Activated CD4-positive, alpha-beta T cell treated with anti-CD3 and anti-CD28 coated beads, Interleukin-2, amount 50 U/mL, for 48 hours (primary cell): ENCODE results near the gene OR5K1.

ENCODE experiments used
- DNase-seq, 2 experiments: peaks; one replicate each; pipeline ENCODE4 v3.0.0-alpha.2; 2020

Gene OR5K1

DNA sequence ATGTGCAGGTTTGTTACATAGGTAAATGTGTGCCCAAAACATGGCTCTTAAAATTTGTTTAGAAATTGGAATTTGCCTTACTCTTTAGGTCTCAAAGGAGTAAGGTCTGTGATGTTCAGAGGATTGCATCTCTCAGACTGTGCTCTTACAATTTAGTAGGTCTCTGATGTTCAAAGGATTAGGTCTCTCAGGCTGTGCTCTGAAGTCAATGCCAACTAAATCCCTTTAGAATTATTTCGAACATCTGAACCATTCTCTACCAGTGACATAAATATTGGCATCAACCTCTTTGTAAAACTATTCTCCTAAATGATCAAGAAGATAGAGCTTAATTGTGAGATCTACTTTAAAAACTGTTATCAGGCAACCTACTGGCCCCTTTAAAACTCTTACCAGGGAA is at the start of gene OR5K1:
Gene OR5K1, plus strand, starts transcription at position 301 of the 400 bp plus-strand sequence. CDS start 6,376 bp downstream, outside the sequence.
- DNase-seq: no peak

DNA sequence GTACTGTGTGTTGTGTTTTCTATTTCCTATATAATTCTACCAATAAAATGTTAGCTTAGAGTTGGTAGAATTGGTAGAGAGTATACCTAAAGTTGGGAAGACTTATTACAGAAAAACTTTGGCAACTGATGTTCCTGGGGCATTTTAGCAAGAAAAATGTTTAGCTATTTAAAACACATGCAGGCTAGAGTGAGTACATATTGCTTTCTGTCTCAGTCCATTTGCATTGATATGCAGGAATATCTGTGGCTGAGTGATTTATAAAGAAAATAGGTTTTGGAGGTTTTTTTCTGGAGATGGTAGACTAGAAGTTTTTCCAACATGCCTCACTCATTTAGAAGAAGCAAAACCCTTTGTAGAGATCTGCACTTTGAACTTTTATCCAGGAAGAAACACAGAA is 30.4 kb upstream of the OR5K1 start:
- DNase-seq: no peak

DNA sequence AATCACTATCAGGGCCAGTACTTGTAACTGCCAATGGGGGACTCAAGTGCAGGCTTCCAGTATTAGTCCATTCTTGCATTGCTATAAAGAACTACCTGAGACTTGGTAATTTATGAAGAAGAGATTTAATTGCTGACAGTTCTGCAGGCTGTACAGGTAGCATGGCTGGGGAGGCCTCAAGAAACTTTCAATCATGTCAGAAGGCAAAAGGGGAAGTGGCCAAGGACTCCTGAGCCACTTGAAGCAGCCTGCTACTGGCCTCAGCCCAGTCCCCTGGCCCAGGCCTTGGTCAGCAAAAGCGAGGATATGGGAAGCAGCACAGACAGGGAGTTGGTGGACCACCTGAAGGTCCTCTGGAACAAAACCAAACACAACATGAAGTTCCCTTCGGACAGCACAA is 29.2 kb upstream of the OR5K1 start:
- DNase-seq: no peak

DNA sequence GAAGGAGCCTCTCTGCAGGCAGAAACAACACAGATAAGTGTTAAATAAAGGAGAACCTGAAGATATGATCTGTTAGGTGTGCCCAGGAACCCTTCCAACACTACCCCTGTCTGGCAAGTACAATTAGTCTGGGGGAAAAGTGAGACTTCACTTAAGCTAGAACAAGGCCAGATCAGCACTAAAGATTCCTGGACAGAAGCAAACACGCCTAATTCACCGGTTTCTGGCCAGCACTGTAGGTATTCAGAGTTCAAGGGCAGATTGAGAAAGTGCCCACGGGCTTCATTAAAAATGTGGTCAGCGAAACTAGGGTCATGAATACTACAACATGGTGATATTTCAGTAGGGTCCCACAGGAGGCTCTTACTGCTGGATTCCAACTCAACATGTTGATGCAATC is 28.6 kb upstream of the OR5K1 start:
- DNase-seq: no peak

DNA sequence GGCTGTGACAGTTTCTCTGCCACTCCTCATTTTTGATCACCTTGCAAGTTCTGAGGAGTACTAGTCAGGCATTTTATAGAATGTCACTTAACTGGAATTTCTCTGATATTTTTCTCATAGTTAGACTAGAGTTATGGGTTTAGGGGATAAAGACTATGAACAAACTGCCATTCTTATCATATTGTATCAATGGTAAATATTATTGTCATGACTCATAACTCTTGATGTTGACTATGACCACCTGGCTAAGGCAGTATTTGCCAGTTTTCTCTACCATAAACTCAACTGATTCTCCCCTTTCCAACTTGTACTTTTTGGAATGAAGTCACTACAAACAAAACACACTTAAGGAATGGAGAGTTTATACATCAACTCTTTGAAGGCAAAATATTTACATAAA is 22.7 kb upstream of the OR5K1 start:
- no peak for DNase-seq

DNA sequence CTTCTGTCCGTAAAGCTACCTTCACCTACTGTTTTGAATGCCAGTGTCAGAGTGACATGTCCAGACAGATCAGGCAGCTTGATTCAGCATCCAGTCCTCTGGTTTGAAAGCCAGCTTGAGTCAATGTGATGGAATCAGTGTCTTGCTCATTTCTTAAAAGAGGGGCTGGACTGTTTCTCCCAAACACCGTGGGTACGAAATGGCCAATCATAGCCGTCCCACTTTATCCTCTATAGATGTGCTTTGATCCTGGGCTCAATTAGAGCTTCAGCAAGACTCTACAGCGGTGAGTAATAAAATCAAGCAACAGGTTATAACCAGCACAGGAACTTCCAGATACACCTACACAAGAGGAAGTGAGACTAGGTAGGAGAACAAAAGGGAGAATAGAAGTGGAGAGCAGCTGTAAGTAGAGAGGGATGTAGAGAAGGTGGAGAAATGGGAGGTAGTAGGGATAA is 17.0 kb upstream of the OR5K1 start:
- DNase-seq: no peak

DNA sequence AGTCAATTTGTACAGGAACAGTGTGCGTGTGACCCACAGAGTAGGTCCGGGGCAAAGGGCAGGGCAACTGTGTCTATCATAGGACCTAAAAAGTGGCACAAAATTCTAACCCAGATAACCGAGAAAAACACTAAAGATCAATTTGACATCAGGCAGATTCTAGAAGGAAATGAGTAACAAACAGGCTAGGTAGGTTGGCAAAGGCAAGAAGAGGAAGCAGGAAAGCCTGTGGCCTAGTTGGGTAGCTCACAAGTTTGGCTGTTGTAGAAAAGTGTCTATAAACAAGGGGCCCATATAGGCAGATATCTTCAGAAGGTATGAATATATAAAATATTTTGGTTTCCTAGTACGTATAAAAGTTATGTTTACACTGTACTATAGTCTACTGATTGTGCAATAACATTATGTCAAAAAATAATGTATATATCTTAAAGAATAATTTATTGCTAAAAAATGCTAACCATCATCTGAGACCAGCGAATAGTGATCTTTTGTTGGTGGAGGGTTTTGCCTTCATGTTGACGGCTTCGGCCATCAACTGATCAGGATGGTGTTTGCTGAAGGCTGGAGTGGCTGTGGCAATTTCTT is 13.3 kb upstream of the OR5K1 start:
- DNase-seq: no peak

DNA sequence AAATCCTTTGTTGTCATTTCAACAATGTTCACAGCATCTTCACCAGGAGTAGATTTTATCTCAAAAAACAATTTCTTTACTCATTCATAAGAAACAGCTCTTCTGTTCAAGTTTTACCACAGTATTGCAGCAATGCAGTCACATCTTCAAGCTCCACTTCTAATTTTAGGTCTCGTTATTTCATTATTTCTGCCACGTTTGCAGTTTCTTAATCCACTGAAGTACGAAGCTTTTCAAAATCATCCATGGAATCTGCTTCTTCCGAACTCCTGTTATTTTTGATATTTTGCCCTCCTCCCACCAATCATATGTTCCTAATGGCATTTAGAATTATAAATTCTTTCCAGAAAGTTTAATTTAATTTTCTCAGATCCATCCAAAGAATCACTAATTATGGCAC is 12.6 kb upstream of the OR5K1 start:
- no peak for DNase-seq

DNA sequence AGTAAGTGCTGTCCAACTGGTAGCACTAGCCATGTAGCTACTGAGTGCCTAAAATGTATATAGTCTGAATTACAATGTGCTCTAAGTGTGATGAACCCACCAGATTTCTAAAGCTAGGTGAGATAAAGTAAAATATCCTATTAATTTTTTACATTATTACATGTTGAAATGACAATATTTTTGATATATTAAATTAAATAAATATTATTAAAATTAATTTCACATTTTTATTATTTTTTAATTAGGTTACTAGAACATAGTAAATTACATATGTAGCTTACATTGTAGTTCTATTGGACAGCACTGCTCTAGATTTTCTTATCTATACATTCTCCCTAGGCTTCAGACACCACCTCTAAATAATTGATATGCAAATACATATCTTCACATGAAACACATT is 9.2 kb upstream of the OR5K1 start:
- no peak for DNase-seq

DNA sequence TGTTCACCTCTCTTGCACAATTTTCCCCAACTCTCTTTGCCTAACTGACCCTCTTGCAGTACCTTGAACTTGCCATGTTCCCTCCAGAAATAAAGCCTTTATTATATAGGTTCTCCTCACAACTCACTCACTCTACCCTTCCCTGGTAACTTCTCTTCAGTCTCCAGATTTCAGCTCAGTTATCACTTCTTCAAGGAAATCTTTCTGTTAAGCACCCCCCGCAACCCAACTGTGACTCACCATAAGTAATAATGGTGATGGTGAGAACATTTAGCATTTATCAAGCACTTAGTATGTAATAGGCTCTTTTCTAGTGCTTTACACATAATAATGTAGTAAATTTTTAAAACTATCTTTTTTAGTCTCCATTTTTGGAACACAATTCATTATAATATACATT is 8.1 kb upstream of the OR5K1 start:
- no peak for DNase-seq

DNA sequence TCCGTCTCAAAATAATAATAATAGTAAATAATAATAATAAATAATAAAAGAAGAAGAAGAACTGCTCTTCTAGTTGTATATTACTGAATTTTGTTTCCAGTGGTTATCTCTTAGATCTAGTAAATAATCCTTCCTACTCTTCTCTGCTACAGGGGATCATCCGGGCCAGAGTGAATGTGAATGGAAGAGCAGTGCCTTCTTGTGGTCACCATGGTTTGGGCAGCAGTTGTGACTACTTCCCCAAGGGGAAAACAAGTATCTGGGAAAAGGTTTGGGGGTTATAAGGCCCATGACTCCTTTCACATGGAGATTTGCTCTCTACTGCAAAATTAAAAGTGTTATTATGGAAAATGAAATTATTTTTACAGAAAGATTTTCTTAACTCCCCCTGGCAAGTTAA is 5.5 kb upstream of the OR5K1 start:
- no peak for DNase-seq

DNA sequence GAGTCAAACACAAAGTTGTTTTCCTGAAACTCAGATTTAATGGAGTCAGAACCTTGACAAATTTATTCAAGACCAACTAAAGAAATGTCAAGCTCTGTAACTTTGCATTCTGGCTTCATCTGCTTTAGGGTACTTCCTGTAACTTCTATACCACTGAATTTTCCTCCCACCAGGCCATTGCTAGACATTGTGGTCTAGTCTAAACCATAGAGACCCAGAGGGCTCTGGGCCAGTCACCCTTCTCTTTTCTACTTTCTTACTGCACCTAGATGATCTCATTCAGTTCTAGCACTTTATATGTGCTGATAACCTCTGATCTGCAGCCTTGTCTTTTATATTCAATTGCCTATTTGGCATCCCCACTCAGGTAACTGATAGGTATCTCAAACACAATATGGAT is 2.8 kb upstream of the OR5K1 start:
- DNase-seq: no peak

DNA sequence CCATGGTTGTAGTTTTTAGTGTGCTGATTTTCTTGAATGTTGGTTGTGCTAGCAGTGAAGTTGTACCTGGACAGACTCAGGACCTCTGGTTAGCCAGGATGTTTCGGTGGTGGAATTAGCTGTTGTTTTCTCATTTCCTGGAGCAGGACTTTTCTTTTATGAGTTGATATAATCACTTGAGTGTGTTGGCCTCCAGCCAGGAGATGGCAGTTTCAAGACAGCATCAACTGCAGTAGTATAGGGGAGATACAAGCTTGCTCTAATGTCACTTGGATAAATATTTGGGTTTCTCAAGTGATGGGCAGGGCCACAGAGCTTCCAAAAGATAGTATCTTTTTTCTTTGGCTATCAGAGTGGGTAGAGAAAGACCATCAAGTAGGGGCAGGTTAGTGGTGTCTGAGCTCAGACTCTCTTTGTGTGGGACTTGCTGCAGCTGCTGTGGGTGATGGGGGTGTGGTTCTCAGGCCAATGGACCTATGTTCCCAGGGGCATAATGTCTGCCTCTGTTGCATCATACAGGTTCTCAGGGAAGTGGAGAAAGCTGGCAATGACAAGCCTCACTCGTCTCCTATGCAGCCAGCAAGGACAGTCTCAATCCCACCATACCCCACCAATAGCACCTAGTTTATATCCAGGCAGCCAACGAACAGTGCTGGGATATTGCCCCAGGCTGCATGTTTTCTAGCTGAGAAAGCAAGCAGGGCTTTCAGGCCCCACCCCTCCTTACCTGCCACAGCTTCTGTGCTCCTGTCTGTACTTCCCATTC is 19.9 kb downstream of the OR5K1 start:
- no peak for DNase-seq

DNA sequence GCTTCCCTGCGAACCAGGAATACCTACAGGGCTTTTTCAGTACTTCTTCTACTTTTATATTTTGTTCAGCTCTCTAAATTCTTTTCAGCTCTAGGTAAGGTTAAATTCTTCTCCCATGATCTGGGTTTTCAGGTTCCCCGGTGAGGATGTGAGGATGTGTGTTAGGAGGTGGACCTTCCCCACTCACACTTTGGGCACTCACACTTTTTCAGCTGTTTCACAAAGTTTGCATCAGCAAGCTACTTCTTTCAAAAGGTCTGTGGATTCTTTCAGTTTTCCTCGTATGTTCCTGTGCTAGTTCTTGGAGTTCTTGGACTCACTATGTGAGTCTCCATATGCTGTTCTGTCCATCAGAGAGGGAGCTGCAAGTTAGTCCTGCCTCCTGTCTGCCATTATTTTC is 20.6 kb downstream of the OR5K1 start:
- no peak for DNase-seq

DNA sequence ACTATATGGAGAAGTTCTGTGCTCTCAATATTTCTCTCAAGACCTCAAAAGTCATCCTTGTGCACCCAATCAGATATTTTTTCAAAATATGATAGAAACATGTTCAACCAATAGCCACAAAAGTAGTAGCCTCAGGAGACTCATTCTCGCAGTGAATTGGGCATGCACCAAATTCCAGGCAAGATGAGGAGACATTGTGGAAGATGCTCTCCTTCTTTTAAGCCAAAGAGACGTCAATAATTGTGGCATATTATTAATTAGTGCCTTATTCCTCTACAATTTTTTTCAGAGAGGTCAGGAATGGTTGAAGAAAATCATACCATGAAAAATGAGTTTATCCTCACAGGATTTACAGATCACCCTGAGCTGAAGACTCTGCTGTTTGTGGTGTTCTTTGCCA is 34.4 kb downstream of the OR5K1 start, which contains the start of gene OR5K2:
Gene OR5K2, plus strand, starts transcription at position 301 of the 400 bp plus-strand sequence. Its CDS starts 0 bp downstream, at position 301.
- no peak for DNase-seq

DNA sequence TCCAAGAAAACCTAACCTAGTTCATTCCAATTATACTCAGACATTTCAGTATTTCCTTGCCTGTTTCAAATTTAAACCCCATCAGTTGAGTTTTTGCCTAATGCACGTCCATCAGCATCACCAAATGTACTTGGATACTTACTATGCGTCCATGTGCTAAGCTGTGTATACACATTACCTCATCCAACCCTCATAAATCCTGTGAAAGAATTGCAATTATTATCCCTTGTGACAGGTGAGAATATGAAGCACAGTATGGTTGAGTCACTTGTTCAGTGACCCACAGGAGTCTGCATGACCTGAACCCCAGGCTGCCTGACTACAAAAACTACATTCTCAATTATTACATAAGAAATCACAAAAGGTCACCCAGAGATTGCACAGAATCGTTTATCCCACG is 37.0 kb downstream of the OR5K1 start:
- no peak for DNase-seq

DNA sequence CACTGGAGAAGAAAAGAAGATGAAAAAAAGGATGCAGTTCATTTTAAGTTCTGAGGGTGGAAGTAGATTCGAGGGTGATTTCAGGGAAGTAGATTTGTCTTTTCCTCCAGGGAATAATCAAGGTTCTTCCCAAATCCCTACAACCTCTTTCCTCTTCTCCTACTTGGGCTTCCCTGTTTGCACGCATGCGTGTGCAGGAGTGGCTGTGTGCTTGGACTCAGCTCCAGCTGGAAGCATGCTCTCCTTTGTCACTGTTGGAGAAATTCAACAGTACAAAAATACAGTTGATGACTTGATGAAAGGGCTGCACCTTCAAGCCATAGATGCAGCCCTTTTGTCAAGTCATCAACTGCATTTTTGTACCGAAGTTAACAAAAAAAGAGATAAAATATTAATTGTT is 38.3 kb downstream of the OR5K1 start:
- no peak for DNase-seq

DNA sequence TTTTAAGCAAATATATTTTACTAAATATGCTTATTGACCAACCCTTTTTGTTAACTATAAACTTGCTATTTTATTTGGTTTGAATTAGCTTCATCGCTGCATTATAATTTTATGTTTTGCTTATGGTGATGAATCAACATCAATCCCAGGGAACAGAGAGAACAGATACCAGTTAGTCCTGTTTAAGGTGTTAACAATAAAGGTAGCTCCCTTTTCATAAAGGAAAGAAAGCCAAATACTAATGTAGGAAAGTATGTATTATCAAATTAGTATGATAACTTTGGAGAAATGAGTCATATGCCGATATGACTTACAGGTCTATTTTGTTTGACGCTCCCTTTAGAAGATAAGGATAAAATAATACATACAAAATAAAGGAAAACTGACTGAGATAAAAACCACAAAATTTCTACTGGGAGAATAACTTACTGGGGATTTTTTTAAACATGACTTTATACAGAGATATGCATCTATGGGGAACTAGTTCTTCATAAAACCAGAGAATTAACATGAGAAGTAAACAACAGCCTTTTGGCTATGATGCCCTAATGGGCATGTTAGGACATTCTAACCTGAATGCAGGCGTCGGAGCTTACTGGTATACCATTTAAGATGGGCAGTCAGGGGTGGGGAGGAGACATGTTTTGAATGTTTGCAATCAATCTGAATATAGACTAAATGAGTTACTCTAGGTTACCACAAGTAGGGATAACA is 39.0 kb downstream of the OR5K1 start:
- DNase-seq: no peak

DNA sequence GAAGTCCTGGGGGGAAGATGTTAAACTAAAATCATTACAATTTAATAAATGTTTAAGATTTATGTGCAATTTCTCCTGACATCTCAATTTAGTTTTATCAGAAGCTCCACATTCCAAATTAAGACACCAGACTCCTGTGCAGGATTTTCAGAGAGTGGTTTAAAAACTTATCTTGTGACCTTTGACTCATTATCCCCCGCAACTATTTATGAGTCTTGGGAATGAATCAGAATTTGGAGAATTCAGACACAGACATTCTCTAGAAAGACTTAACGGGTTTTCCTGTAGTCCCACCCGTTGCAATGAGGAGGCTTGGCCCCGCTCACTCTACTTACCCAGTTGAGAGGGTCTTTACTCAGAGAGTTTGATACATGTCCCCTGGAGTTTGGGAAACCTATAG is 41.5 kb downstream of the OR5K1 start:
- no peak for DNase-seq

DNA sequence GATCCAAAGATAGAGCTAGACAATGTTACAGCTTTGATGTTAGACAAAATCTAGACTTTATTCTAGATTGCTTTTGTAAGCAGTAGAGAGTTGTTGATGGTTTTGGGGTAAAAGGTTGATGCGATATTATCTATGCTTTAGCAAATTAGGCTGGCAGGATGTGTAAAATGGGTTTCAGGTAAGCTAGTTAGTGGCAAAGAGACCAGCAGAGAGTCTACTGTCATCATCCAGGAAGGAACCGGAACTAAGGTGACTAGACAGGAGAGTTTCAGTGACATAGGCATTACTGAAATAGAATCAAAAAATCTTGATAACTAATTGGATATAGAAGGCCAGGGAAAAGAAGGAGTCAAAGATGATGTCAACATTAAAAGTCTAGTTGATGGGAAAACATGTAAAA is 45.6 kb downstream of the OR5K1 start:
- DNase-seq: no peak

DNA sequence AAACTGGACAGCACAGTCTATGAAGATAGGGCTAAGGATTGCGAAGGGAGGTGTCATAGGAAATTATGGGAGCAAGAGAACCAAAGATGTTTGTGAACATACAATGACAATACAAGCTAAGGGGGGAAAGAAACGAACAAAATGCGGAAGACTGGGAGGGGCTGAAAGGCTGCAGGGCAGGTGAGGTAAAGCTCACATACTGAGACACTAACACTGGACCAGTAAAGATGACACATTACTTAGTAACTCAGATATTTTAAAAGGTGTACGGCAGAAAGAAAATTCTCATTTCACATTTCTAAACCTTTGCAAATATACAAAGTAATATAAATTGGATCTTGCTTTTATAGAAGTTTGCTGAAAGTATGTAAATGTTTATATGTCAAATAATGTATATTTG is 49.6 kb downstream of the OR5K1 start:
- DNase-seq: no peak

DNA sequence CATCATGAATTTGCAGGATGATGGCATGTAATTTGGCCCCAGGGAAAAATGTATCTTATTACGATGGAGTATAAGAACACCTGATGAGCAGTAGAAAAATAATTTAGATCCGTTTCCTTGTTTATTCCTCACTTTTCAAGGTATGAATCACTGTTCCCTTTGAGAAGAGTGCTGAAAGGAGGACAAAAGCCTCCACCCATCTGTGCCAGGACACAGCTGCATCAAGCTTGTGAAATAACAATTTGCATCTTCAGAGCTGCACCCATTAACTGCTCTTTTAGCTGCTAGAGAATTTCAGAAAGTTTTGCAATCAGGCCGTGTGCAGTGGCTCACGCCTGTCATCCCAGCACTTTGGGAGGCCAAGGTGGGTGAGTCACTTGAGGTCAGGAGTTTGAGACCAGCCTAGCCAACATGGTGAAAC is 50.1 kb downstream of the OR5K1 start:
- no peak for DNase-seq

DNA sequence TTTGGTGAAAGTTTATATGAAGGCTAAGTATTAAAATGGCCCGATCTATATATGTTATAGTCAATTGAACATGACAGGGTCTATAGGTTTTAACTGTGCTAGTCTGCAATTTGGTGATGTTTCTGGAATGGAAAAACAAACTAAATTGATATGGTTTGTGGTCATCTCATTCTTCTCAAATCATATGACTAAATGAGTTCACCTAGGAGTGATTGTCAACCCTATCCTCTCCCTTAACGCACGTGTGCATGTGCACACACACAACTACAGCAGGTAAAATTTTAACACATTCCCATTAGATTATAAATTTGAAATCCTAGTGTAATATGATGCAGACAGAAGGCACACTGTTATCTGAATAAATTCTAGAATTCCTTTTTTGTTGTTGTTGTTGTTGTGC is 50.7 kb downstream of the OR5K1 start:
- no peak for DNase-seq

DNA sequence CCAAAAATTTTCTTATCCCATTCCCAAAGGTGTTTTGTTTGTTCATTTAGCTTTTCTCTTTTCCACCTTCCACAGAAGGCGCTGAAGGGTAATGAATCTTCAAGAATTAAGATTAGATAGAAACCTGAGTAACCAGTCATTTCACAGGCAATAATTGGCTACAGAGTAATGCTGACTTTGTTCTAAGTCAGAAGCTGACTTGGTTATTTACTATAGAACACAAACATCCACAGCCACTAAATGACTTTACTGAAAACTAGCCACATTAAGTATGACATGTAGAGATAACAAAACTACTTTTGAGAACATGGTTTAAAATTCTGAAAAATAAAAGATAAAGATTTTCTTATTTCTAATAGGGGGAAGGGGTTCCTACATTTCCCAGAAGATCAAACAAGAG is 51.9 kb downstream of the OR5K1 start:
- DNase-seq: no peak
